Non-pigmented ciliary epithelial cell (primary cell): ENCODE measurements around the gene MCC.
A peak's percentile ranks its signal among the peaks of the same experiment; 100 is the strongest.

ENCODE experiments used
- DNase-seq: peaks from one replicate; pipeline ENCODE4 v3.0.0-alpha.2; 2010; ENCODE audit warnings: low read depth

Gene MCC

GRCh38 chr5:113319256-113320053 is 168.8 kb downstream of the MCC start:
- DNase-seq: no peak

DNA sequence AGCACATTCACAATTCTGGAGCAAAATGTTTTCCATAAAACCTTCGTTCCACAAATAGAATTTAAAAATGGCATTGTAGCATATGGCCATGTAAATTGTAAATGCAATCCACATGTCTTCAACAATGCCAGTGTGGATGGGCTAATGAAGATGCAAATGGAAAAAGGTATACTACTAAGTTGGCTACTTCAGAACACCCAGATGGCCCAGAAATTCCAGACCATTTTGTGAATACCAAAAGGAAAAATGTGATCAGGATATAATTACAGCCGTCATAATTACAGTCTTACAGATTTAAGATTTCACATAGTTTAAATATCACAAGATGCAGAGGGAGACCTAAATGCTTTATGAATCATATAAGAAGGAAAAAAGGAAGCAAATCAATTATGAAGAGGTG is 170.6 kb downstream of the MCC start:
- DNase-seq: no peak

GRCh38 chr5:113311301-113311700 is 177.0 kb downstream of the MCC start:
- DNase-seq: no peak

DNA sequence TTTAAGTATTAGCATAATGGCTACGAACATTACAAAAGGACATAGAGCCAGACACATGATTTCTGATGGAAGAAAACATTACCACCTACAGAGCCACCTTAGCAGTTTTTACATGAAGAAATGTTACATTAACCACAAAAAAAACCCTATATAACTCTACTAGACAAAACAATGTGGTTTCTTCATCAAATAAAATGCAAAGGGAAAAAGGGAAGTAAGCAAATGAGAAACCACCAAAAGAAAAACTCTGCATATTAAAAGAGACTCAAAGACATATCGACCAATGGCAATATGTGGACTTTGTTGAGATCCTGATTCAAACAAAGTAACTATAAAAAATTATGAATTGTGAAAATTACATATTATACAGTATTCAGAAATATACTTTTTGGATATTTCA is 186.1 kb downstream of the MCC start:
- no peak for DNase-seq

GRCh38 chr5:113299591-113299990 is 188.7 kb downstream of the MCC start:
- no peak for DNase-seq

GRCh38 chr5:113296676-113297075 is 191.6 kb downstream of the MCC start:
- no peak for DNase-seq

DNA sequence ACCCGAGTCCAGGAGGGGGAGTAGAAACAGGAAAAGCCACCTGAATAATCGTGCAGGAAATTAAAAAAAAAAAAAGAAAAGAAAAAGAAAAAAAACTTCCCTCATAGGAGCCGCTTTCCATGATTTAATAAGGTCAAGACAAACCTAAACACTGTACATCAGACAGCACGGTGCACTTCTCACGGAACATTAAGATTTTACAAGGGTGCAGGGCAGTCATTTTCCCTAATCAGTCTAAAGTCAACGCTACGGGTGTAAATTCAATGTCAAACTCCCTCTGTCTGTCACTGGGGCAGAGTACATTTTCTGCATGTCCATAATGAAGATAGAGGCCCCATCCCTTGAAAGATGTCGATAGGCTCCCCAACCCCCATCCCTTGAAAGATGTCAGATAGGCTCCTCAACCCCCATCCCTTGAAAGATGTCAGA is 193.1 kb downstream of the MCC start:
- no peak for DNase-seq

DNA sequence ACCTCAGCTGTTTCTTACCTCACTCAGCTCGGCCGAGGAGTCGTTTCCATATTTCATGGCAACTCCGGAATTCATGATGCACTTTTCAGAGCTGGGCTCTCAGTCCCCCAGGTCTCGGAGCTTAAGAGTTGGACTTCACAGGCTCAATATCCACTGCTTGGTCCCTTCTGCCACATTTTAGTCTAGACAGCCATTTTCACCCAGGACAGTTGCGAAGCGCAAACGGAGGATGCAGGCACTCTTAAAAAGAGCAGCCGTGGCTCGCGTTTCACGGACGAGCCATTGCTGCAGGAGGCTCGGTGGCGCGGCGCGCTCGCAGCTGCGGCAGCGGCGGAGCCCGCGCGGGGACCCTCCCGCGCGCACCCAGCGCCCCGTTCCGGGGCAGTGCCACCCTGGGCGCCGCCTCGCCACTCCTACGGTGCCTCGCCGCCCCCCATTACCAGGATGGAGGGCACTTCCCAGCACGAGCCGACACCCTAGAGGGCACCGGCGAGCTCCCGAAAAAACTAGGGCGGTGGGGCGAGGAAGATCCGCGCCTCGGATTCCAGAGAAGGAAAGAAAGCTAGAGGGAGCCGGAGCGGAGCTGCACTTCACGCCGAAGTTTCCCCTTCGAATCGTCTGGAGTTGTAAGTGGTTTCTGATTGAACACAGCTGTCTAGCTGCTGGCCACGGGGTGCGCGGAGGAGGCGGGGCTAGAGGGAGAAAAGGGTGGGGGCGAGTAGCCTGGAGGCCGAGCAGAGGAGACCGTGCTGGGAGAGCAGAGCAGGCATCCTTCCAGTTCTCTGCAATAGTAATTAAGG is 193.7 kb downstream of the MCC start:
- peak; percentile 68 for DNase-seq

GRCh38 chr5:113293975-113294310 is 194.3 kb downstream of the MCC start:
- no peak for DNase-seq

DNA sequence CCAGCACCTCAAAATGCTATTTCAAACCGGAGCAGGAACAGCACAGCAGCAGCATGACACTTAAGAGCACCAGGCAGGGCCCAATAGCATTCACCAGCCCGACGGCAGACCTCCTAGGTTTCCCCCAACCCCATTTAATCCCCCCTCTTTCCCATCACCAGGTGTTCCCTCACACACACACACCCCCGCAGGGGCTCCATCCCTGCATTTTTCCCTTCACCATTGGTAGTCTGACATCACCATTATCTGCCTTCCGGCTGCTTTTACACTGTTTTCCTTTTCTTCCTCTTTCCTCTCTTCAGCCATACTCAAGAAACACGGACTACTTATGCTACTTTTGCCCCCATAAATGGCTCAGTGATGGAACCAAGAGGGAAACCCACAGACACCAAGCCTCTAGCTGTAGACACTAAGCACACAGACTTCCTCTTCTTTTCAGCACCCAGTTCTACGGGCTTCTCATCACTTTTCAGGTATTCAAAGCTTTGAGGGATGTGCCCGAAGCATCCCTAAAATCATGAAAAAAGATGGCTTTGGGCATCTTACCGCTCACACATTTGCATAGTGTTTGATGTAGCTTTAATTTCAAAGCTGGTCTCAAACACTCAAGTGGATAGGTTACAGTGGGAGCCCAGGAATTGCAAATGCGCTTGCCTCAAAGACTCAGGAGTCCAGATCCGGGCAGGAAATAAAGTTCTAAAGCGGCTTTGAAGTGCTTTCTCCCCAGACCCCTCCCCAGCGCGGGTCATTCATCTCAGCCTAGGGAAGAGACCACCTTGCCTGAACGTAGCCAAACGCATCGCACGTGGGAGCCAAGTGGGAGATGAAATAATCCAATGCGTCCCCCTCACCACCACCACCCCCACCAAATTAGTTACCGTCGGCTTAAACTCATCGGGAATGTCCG is 194.9 kb downstream of the MCC start:
- no peak for DNase-seq

- DNase-seq: no peak
Measured at GRCh38 chr5:113292462-113292861, 195.8 kb downstream of the MCC start.

DNA sequence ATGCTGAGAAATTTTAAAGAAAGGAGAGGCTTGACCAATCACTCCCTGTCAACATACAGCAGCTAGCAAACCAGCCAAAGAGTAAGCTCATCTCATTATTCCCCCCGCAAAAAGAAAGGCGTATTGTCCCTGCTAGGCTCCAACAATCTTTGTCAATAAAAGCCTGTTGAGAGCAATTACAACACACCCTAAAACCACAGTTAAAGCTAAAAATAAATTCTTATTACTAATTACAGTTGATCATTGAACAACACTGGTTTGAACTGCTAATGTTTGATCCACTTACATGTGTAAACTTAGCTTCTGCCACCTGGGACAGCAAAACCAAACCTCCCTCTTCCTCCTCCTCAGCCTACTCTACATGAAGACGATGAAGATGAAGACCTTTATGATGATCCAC is 204.7 kb downstream of the MCC start:
- DNase-seq: no peak

DNA sequence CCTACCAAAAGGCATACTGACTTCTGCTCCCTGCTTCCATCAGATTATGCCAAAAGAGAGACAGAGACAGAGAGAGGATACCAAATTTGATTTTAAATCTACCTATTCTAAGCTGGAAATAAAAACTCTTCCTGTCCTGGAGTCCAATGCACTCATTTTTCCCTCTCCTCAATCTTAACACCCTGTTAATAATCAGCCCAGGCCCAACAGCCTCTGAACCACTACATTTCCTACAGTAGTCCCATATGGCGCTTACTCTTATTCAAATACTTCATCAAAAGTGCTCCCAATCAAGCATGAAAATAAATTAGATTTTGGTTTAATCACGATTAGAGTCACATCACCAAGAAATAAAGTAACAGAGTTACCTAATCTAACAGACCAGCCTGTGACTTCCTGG is 205.8 kb downstream of the MCC start:
- no peak for DNase-seq

GRCh38 chr5:113281194-113281593 is 207.1 kb downstream of the MCC start:
- no peak for DNase-seq

- no peak for DNase-seq
Measured at GRCh38 chr5:113280541-113280940, 207.7 kb downstream of the MCC start.

DNA sequence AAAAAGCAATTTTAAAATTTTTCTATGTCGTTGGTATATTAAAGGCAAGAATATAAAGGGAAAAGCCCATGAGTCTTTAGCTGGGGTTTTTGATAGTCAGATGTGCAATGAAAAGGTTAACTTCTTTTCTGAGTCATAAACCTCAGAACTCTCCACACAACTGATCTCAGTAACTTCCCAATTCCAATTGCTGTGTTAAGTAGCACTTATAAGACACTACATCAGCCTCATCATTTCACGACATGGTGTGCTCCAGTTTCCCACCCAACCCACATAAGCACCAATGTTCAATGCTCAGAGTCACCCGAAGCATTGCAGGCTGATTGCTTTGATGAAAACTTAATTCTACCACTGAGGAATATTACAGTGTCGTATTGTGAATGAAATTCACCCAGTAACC is 209.3 kb downstream of the MCC start:
- no peak for DNase-seq

DNA sequence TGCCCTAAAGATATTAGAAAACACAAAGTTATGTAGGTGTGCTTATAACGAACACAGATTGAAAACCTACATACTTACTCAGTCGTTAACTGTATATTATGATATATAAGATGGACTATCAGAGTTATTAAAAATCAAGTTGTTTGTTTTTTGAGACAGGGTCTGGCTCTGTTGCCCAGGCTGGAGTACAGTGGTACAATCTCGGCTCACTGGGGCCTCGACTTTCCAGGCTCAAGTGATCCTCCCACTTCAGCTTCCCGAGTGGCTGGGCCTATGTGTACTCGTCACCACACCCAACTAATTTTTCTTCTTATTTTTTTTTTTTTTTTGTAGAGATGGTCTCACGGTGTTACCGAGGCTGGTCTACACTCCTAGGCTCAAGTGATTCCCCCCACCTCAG is 211.8 kb downstream of the MCC start:
- no peak for DNase-seq

- no peak for DNase-seq
Measured at GRCh38 chr5:113276001-113276400, 212.3 kb downstream of the MCC start.

GRCh38 chr5:113274836-113275414 is 213.3 kb downstream of the MCC start:
- no peak for DNase-seq

GRCh38 chr5:113273948-113274347 is 214.3 kb downstream of the MCC start:
- no peak for DNase-seq

GRCh38 chr5:113271745-113272454 is 216.4 kb downstream of the MCC start:
- no peak for DNase-seq

GRCh38 chr5:113271015-113271414 is 217.2 kb downstream of the MCC start:
- no peak for DNase-seq
